Colonic mucosa (tissue), 4 donors: ENCODE measurements around the gene RHOBTB3. TPM values are rescaled to one million over a fixed set of nuclear protein-coding genes. Genes with fewer than 3 reads are reported as not detected.
A peak's percentile ranks its signal among the peaks of the same experiment; 100 is the strongest.

Experiments
- DNase-seq: peaks from one replicate; pipeline ENCODE4 v3.0.0-alpha.2; 2020
- H3K27ac ChIP-seq: fragments of 200-600 bp; one replicate; pipeline ENCODE4 v1.8.0; 2021
- H3K27me3 ChIP-seq: fragments of 200-600 bp; one replicate; pipeline ENCODE4 v1.8.0; 2021
- H3K36me3 ChIP-seq: fragments of 200-600 bp; one replicate; pipeline ENCODE4 v1.8.0; 2021
- H3K4me1 ChIP-seq: fragments of 200-600 bp; one replicate; pipeline ENCODE4 v1.8.0; 2021; ENCODE audit warnings: mild to moderate bottlenecking
- H3K4me3 ChIP-seq: fragments of 200-600 bp; one replicate; pipeline ENCODE4 v1.8.0; 2021
- H3K9ac ChIP-seq, 2 donors: one replicate each; pipeline ENCODE4 v1.7.0; 2013; ENCODE audit warnings: control low read depth in 2 of 2, low read depth in 2 of 2, low read length in 2 of 2
- H3K9me3 ChIP-seq: fragments of 200-600 bp; one replicate; pipeline ENCODE4 v1.8.0; 2021
- intact Hi-C: fragments of 100-400 bp; cut with DNase I; formaldehyde crosslinking; loops from one replicate; pipeline ENCODE4 v1.14.1; 2022
- total RNA-seq, 2 donors: library from RNA; stranded (reverse); fragmentation: NEBNext Ultra II Directional in 1 of 2; extraction: Animal tissue kit (Norgen Biotek cat#: 25700) in 1 of 2; gene quantifications; one replicate each; pipeline ENCODE4 v1.2.1, GENCODE V29; 2021
- TF ChIP-seq, protein P1 (sequence below): fragments of 200-600 bp; IDR thresholded peaks from one replicate; pipeline ENCODE4 v1.8.0; 2022; ENCODE audit warnings: antibody characterized with exemption, mild to moderate bottlenecking
- donor health status: healthy.
- donor health status: DM: no; HTN: no; CAD: no.
- donor health status: DM: no; HTN: no; CAD: no.

The RHOBTB3 gene
- total RNA-seq, 2 donors from 2014 or later, result 50.0 to 59.0 TPM

DNA sequence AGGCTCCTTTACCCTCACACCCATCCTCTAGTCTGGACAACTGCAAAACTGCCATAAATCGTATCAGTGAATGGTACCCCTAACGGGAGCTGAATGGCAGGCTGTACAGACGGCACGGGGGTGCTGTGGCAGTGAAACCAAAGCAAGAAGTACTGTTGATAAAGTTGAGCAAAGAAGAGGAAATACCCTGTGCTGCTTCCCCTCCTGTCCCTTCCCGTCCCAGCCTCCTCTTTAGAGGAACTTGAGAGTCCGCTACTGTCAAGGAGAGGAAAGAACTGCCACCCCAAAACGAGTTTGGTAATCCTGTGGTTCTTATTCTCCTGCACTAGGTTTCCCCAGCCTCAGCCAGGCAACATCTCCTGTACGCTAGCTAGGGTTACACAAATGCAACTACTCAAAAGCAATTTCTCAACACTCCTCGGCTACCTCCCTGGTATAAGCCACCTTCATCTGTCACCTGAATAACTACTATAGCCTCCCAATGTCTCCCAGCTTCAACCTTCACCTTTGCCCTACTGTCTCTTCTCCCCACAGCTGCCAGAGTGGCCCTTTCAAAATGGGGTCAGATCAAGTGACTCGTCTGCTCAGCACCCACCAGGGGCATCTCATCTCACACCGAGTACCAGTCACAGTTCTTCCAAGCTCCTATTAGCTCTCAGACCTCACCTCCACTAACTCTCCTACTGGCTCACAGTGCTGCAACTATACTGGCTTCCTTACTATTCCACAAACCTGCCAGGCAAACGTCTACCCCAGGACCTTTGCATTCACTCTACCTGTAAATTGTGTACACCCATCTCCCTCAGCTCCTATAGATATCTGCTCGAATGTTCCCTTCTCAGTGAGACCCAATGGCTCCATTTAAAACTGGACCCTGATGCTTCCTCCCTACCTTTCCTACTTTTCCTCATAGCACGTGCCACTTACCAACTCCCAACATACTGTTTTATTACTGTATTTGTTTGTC lies 87.3 kb downstream of the RHOBTB3 start:
- Histone ChIP-seq H3K27ac (peak overlapping the region; percentile 76), H3K4me1 (peaks cover 11% of the 10 kb centered on the region), H3K4me3 (peak overlapping the region; percentile 13), H3K27me3 (no peaks in the 10 kb centered on the region), H3K9me3 (no peaks in the 10 kb centered on the region), H3K9ac (peak overlapping the region; percentile 25 to 63), H3K36me3 (no peaks in the 10 kb centered on the region)
- TF ChIP-seq, protein P1, sequence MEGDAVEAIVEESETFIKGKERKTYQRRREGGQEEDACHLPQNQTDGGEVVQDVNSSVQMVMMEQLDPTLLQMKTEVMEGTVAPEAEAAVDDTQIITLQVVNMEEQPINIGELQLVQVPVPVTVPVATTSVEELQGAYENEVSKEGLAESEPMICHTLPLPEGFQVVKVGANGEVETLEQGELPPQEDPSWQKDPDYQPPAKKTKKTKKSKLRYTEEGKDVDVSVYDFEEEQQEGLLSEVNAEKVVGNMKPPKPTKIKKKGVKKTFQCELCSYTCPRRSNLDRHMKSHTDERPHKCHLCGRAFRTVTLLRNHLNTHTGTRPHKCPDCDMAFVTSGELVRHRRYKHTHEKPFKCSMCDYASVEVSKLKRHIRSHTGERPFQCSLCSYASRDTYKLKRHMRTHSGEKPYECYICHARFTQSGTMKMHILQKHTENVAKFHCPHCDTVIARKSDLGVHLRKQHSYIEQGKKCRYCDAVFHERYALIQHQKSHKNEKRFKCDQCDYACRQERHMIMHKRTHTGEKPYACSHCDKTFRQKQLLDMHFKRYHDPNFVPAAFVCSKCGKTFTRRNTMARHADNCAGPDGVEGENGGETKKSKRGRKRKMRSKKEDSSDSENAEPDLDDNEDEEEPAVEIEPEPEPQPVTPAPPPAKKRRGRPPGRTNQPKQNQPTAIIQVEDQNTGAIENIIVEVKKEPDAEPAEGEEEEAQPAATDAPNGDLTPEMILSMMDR, result no peak
- intact Hi-C loops, result no loop called here
- no peak for DNase-seq

DNA sequence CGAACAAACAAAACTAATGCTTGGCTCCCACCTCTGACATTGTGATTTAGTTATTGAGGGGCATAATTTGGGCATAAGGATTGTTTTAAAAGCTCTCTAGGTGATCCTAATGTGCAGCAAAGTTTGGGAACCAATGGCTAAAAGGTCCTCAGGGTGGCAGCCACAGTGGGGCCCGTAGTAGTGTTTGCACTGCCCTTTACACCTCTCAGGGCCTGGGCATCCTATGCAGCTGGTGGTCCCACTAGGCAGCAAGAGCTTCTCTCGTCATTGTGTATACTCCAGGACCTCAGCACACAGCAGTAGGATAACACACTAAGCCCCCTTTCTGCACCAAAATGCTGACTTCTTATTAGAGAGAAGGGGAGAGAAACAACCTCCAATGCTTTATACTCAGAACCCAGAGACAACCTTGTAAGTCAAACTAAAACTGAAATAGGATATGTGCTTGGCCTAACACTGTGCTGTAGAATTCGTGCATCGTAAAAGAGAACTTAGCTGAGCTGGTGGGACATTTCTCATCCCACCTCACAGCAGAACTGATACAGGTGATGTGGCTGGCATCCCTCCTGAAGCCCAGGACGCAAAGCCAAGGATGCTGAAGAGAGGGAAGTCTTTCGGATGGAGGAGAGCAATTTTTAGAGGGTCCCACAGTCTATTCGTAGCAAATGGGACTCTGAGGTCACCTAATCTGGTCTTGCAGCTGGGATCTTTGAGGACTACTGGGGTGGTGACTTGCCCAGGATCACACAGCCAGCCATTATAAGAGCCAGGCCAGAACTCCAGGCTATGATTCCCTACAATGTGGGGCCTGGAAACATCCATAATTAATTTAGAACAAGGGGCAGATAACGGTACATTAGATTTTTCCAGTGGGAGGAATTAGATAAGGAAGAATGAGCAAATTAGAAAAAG lies 90.2 kb downstream of the RHOBTB3 start:
- Histone ChIP-seq H3K27ac (peak overlapping the region; percentile 93), H3K4me3 (peak overlapping the region; percentile 69), H3K9me3 (no peaks in the 10 kb centered on the region), H3K9ac (peak overlapping the region; percentile 74 to 90), H3K4me1 (peaks cover 11% of the 10 kb centered on the region), H3K36me3 (no peaks in the 10 kb centered on the region), H3K27me3 (no peaks in the 10 kb centered on the region)
- intact Hi-C loops, result no loop called here
- TF ChIP-seq, protein P1, result no peak
- DNase-seq, result no peak

DNA sequence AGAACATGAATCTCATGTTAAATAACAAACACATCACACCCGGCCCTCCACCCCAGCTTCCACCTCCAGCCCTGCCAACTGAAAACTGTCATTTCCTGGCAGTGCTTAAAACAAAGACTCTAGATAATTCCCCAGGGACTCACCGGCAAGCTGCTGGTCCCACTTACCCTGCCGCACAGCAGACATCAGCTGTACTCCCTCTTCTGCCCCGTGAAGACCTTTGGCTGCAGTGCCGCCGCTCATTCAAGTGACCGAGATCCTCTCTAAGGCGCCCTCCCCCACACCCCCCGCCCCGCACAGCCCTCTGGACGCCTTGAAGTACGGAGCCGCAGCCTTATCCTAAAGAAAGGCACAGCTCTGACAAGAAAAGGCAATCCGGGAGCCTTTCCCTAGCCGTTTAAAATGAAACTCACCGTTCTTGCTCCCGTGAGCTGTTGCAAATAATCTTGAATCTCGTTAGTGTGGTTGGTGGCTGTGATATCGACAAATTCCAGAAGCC lies 91.0 kb downstream of the RHOBTB3 start:
- peak overlapping the region; percentile 74 to 90 for H3K9ac ChIP-seq
- H3K4me3 ChIP-seq, result peak overlapping the region; percentile 69
- H3K27ac ChIP-seq, result peak overlapping the region; percentile 93
- no peaks in the 10 kb centered on the region for H3K36me3 ChIP-seq
- H3K27me3 ChIP-seq, result no peaks in the 10 kb centered on the region
- no peaks in the 10 kb centered on the region for H3K9me3 ChIP-seq
- TF ChIP-seq, protein P1, result no peak
- intact Hi-C loops, result no loop called here
- peak; percentile 74 for DNase-seq
- H3K4me1 ChIP-seq, result peaks cover 10% of the 10 kb centered on the region

DNA sequence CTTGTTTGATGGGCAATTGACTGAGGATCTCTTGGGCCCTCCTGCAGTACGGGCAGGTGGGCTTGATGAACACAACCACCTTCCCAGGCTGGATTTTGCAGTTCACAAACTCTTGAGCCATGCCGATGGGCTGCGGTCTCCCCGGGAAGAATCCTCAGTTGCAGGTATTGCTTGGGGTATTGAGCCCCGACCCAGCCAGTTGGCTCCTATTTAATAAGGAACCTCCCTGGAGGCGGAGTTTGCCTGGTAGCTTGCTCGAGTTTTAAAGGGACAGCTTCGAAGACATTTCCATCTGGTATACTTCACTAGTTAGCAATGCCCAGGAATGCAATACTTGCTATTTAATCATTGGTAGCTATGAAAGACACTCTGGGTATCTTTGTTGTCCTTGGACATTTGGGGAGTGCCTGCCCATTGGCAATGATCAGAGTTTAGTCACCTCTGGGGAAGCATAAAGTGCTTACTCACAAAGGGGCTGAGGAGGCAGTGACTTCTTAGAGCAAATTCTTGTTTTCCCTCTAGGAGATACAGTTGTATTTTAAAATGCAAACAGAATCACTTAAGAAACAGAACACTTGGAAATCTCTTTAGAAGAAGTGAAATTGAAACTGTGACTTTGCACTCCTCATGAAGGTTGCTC lies 91.5 kb downstream of the RHOBTB3 start, which contains the start of gene GLRX:
GLRX (minus strand) TSS at position 185 of the 640 bp plus-strand sequence; CDS start at position 121, 64 bp downstream.
- Histone ChIP-seq H3K27me3 (no peaks in the 10 kb centered on the region), H3K4me1 (peaks cover 4% of the 10 kb centered on the region), H3K9ac (peak within 1 kb of the TSS; percentile 74 to 90), H3K4me3 (peak within 1 kb of the TSS; percentile 69), H3K9me3 (no peaks in the 10 kb centered on the region), H3K27ac (peak within 1 kb of the TSS; percentile 93), H3K36me3 (no peaks in the 10 kb centered on the region)
- peak; percentile 90 for DNase-seq
- TF ChIP-seq, protein P1, result no peak
- intact Hi-C loops, result no loop called here
